Fibroblast of lung (primary cell): ENCODE data around the gene CLDN19.

Experiments used
- EZH2 ChIP-seq: IDR thresholded peaks from 2 replicates; pipeline ENCODE4 v1.5.1; 2012; ENCODE audit warnings: low read length, control low read depth, mild to moderate bottlenecking; ENCODE audit errors: missing control alignments
- TF ChIP-seq, protein P1 (sequence below), 2 donors: IDR thresholded peaks in 1 of 2; conservative IDR thresholded peaks in 1 of 2; 1 replicate in 1 of 2; 2 replicates in 1 of 2; pipeline ENCODE4 v1.5.1; 2011 to 2012; ENCODE audit warnings: low read length in 2 of 2, control low read depth in 1 of 2, inconsistent platforms in 1 of 2, low read depth in 1 of 2, mild to moderate bottlenecking in 1 of 2

DNA sequence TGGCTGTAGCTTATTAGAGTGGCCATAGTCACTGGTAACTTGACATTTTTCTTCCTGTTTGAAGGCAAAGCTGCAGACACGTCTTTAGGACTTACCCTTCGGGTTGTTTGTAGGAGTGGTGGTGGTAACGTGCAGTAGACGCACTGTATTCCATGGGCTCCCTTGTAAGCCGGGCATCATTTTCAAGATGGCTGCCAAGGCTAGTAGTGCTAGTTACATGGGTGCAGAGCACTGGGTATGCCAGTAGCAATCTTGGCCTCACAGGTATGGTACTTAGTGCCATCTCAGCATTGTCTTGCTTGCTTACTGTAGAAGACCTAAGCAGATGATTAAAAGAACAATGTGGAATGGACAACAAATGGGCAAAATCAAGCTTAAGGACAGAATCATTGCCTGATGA, 55.9 kb downstream of the CLDN19 start:
- TF ChIP-seq, protein P1, sequence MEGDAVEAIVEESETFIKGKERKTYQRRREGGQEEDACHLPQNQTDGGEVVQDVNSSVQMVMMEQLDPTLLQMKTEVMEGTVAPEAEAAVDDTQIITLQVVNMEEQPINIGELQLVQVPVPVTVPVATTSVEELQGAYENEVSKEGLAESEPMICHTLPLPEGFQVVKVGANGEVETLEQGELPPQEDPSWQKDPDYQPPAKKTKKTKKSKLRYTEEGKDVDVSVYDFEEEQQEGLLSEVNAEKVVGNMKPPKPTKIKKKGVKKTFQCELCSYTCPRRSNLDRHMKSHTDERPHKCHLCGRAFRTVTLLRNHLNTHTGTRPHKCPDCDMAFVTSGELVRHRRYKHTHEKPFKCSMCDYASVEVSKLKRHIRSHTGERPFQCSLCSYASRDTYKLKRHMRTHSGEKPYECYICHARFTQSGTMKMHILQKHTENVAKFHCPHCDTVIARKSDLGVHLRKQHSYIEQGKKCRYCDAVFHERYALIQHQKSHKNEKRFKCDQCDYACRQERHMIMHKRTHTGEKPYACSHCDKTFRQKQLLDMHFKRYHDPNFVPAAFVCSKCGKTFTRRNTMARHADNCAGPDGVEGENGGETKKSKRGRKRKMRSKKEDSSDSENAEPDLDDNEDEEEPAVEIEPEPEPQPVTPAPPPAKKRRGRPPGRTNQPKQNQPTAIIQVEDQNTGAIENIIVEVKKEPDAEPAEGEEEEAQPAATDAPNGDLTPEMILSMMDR (conservative IDR thresholded peaks at IDR 0.05 in 1 of 2, IDR thresholded peaks at IDR 0.05 in 1 of 2; ENCODE audit: low read depth in 1 of 2, low read length in 2 of 2), result no peak
- no peak for TF ChIP-seq EZH2
